Measurements from ENCODE around the gene SPATS2.

The SPATS2 gene

GRCh38 chr12:49482095-49483051 is 115.1 kb downstream of the SPATS2 start:
- H3K4me3 ChIP-seq (ENCODE audit: low read length in 2 of 2) = no peak overlapping the region
- no peaks in the 10 kb centered on the region for H3K4me1 ChIP-seq (ENCODE audit: control insufficient read depth in 2 of 2, insufficient read depth in 2 of 2, low read length in 2 of 2)
- no peaks in the 10 kb centered on the region for H3K27me3 ChIP-seq (ENCODE audit: control insufficient read depth in 2 of 2, insufficient read depth in 2 of 2, low read length in 2 of 2)
- H3K27ac ChIP-seq (ENCODE audit: low read depth in 2 of 2, low read length in 2 of 2) = no peak overlapping the region
- H3K9ac ChIP-seq (ENCODE audit: low read depth in 1 of 2, low read length in 2 of 2) = no peak overlapping the region
- no peaks in the 10 kb centered on the region for H3K9me3 ChIP-seq (ENCODE audit: control insufficient read depth in 2 of 2, low read length in 2 of 2)
- H3K36me3 ChIP-seq (ENCODE audit: control insufficient read depth in 2 of 2, insufficient read depth in 2 of 2, low read length in 2 of 2) = peaks cover 0 to 8% of the 10 kb centered on the region in 2 donors

- no peaks in the 10 kb centered on the region for H3K4me1 ChIP-seq (ENCODE audit: control insufficient read depth in 2 of 2, insufficient read depth in 2 of 2, low read length in 2 of 2)
- no peaks in the 10 kb centered on the region for H3K27me3 ChIP-seq (ENCODE audit: control insufficient read depth in 2 of 2, insufficient read depth in 2 of 2, low read length in 2 of 2)
- no peak overlapping the region for H3K27ac ChIP-seq (ENCODE audit: low read depth in 2 of 2, low read length in 2 of 2)
- H3K4me3 ChIP-seq (ENCODE audit: low read length in 2 of 2) = no peak overlapping the region
- peaks cover 0 to 8% of the 10 kb centered on the region in 2 donors for H3K36me3 ChIP-seq (ENCODE audit: control insufficient read depth in 2 of 2, insufficient read depth in 2 of 2, low read length in 2 of 2)
- no peak overlapping the region for H3K9ac ChIP-seq (ENCODE audit: low read depth in 1 of 2, low read length in 2 of 2)
- H3K9me3 ChIP-seq (ENCODE audit: control insufficient read depth in 2 of 2, low read length in 2 of 2) = no peaks in the 10 kb centered on the region
Measured at GRCh38 chr12:49483619-49484018, 116.4 kb downstream of the SPATS2 start.

GRCh38 chr12:49487605-49488004 is 120.3 kb downstream of the SPATS2 start:
- Histone ChIP-seq H3K4me3 (ENCODE audit: low read length in 2 of 2) (no peak overlapping the region), H3K27ac (ENCODE audit: low read depth in 2 of 2, low read length in 2 of 2) (no peak overlapping the region), H3K4me1 (ENCODE audit: control insufficient read depth in 2 of 2, insufficient read depth in 2 of 2, low read length in 2 of 2) (no peaks in the 10 kb centered on the region), H3K9me3 (ENCODE audit: control insufficient read depth in 2 of 2, low read length in 2 of 2) (no peaks in the 10 kb centered on the region), H3K27me3 (ENCODE audit: control insufficient read depth in 2 of 2, insufficient read depth in 2 of 2, low read length in 2 of 2) (no peaks in the 10 kb centered on the region), H3K36me3 (ENCODE audit: control insufficient read depth in 2 of 2, insufficient read depth in 2 of 2, low read length in 2 of 2) (peaks cover 0 to 11% of the 10 kb centered on the region in 2 donors), H3K9ac (ENCODE audit: low read depth in 1 of 2, low read length in 2 of 2) (no peak overlapping the region)

GRCh38 chr12:49489154-49489553 is 121.9 kb downstream of the SPATS2 start:
- H3K27ac ChIP-seq (ENCODE audit: low read depth in 2 of 2, low read length in 2 of 2) = no peak overlapping the region
- no peaks in the 10 kb centered on the region for H3K27me3 ChIP-seq (ENCODE audit: control insufficient read depth in 2 of 2, insufficient read depth in 2 of 2, low read length in 2 of 2)
- H3K36me3 ChIP-seq (ENCODE audit: control insufficient read depth in 2 of 2, insufficient read depth in 2 of 2, low read length in 2 of 2) = peaks cover 0 to 11% of the 10 kb centered on the region in 2 donors
- H3K4me3 ChIP-seq (ENCODE audit: low read length in 2 of 2) = no peak overlapping the region
- H3K9ac ChIP-seq (ENCODE audit: low read depth in 1 of 2, low read length in 2 of 2) = no peak overlapping the region
- H3K4me1 ChIP-seq (ENCODE audit: control insufficient read depth in 2 of 2, insufficient read depth in 2 of 2, low read length in 2 of 2) = no peaks in the 10 kb centered on the region
- H3K9me3 ChIP-seq (ENCODE audit: control insufficient read depth in 2 of 2, low read length in 2 of 2) = no peaks in the 10 kb centered on the region

GRCh38 chr12:49489720-49490119 is 122.5 kb downstream of the SPATS2 start:
- no peaks in the 10 kb centered on the region for H3K4me1 ChIP-seq (ENCODE audit: control insufficient read depth in 2 of 2, insufficient read depth in 2 of 2, low read length in 2 of 2)
- no peak overlapping the region for H3K27ac ChIP-seq (ENCODE audit: low read depth in 2 of 2, low read length in 2 of 2)
- no peaks in the 10 kb centered on the region for H3K27me3 ChIP-seq (ENCODE audit: control insufficient read depth in 2 of 2, insufficient read depth in 2 of 2, low read length in 2 of 2)
- H3K4me3 ChIP-seq (ENCODE audit: low read length in 2 of 2) = no peak overlapping the region
- peaks cover 0 to 11% of the 10 kb centered on the region in 2 donors for H3K36me3 ChIP-seq (ENCODE audit: control insufficient read depth in 2 of 2, insufficient read depth in 2 of 2, low read length in 2 of 2)
- no peak overlapping the region for H3K9ac ChIP-seq (ENCODE audit: low read depth in 1 of 2, low read length in 2 of 2)
- H3K9me3 ChIP-seq (ENCODE audit: control insufficient read depth in 2 of 2, low read length in 2 of 2) = no peaks in the 10 kb centered on the region

- H3K36me3 ChIP-seq (ENCODE audit: control insufficient read depth in 2 of 2, insufficient read depth in 2 of 2, low read length in 2 of 2) = peaks cover 2 to 5% of the 10 kb centered on the region in 2 donors
- no peaks in the 10 kb centered on the region for H3K27me3 ChIP-seq (ENCODE audit: control insufficient read depth in 2 of 2, insufficient read depth in 2 of 2, low read length in 2 of 2)
- no peak overlapping the region for H3K9ac ChIP-seq (ENCODE audit: low read depth in 1 of 2, low read length in 2 of 2)
- H3K4me1 ChIP-seq (ENCODE audit: control insufficient read depth in 2 of 2, insufficient read depth in 2 of 2, low read length in 2 of 2) = no peaks in the 10 kb centered on the region
- H3K4me3 ChIP-seq (ENCODE audit: low read length in 2 of 2) = no peak overlapping the region
- H3K27ac ChIP-seq (ENCODE audit: low read depth in 2 of 2, low read length in 2 of 2) = no peak overlapping the region
- H3K9me3 ChIP-seq (ENCODE audit: control insufficient read depth in 2 of 2, low read length in 2 of 2) = no peaks in the 10 kb centered on the region
Measured at GRCh38 chr12:49491823-49492222, 124.6 kb downstream of the SPATS2 start.

- no peaks in the 10 kb centered on the region for H3K9me3 ChIP-seq (ENCODE audit: control insufficient read depth in 2 of 2, low read length in 2 of 2)
- H3K9ac ChIP-seq (ENCODE audit: low read depth in 1 of 2, low read length in 2 of 2) = no peak overlapping the region
- H3K4me3 ChIP-seq (ENCODE audit: low read length in 2 of 2) = no peak overlapping the region
- no peak overlapping the region for H3K27ac ChIP-seq (ENCODE audit: low read depth in 2 of 2, low read length in 2 of 2)
- H3K36me3 ChIP-seq (ENCODE audit: control insufficient read depth in 2 of 2, insufficient read depth in 2 of 2, low read length in 2 of 2) = peaks cover 3 to 5% of the 10 kb centered on the region in 2 donors
- no peaks in the 10 kb centered on the region for H3K27me3 ChIP-seq (ENCODE audit: control insufficient read depth in 2 of 2, insufficient read depth in 2 of 2, low read length in 2 of 2)
- no peaks in the 10 kb centered on the region for H3K4me1 ChIP-seq (ENCODE audit: control insufficient read depth in 2 of 2, insufficient read depth in 2 of 2, low read length in 2 of 2)
Measured at GRCh38 chr12:49493900-49494299, 126.6 kb downstream of the SPATS2 start.

- H3K9me3 ChIP-seq (ENCODE audit: control insufficient read depth in 2 of 2, low read length in 2 of 2) = no peaks in the 10 kb centered on the region
- peaks cover 5% of the 10 kb centered on the region in 2 donors for H3K36me3 ChIP-seq (ENCODE audit: control insufficient read depth in 2 of 2, insufficient read depth in 2 of 2, low read length in 2 of 2)
- no peaks in the 10 kb centered on the region for H3K27me3 ChIP-seq (ENCODE audit: control insufficient read depth in 2 of 2, insufficient read depth in 2 of 2, low read length in 2 of 2)
- H3K9ac ChIP-seq (ENCODE audit: low read depth in 1 of 2, low read length in 2 of 2) = no peak overlapping the region
- H3K4me1 ChIP-seq (ENCODE audit: control insufficient read depth in 2 of 2, insufficient read depth in 2 of 2, low read length in 2 of 2) = no peaks in the 10 kb centered on the region
- H3K4me3 ChIP-seq (ENCODE audit: low read length in 2 of 2) = no peak overlapping the region
- H3K27ac ChIP-seq (ENCODE audit: low read depth in 2 of 2, low read length in 2 of 2) = no peak overlapping the region
Measured at GRCh38 chr12:49496417-49497360, 129.4 kb downstream of the SPATS2 start.

- H3K27ac ChIP-seq (ENCODE audit: low read depth in 2 of 2, low read length in 2 of 2) = no peak overlapping the region
- no peaks in the 10 kb centered on the region for H3K9me3 ChIP-seq (ENCODE audit: control insufficient read depth in 2 of 2, low read length in 2 of 2)
- no peak overlapping the region for H3K4me3 ChIP-seq (ENCODE audit: low read length in 2 of 2)
- H3K27me3 ChIP-seq (ENCODE audit: control insufficient read depth in 2 of 2, insufficient read depth in 2 of 2, low read length in 2 of 2) = no peaks in the 10 kb centered on the region
- H3K36me3 ChIP-seq (ENCODE audit: control insufficient read depth in 2 of 2, insufficient read depth in 2 of 2, low read length in 2 of 2) = peaks cover 5 to 12% of the 10 kb centered on the region in 2 donors
- H3K4me1 ChIP-seq (ENCODE audit: control insufficient read depth in 2 of 2, insufficient read depth in 2 of 2, low read length in 2 of 2) = peaks cover 0 to 2% of the 10 kb centered on the region in 2 donors
- no peak overlapping the region for H3K9ac ChIP-seq (ENCODE audit: low read depth in 1 of 2, low read length in 2 of 2)
Measured at GRCh38 chr12:49501895-49502294, 134.6 kb downstream of the SPATS2 start.

- no peaks in the 10 kb centered on the region for H3K9me3 ChIP-seq (ENCODE audit: control insufficient read depth in 2 of 2, low read length in 2 of 2)
- H3K36me3 ChIP-seq (ENCODE audit: control insufficient read depth in 2 of 2, insufficient read depth in 2 of 2, low read length in 2 of 2) = peaks cover 5 to 10% of the 10 kb centered on the region in 2 donors
- H3K27ac ChIP-seq (ENCODE audit: low read depth in 2 of 2, low read length in 2 of 2) = no peak overlapping the region
- H3K27me3 ChIP-seq (ENCODE audit: control insufficient read depth in 2 of 2, insufficient read depth in 2 of 2, low read length in 2 of 2) = no peaks in the 10 kb centered on the region
- H3K9ac ChIP-seq (ENCODE audit: low read depth in 1 of 2, low read length in 2 of 2) = no peak overlapping the region
- H3K4me1 ChIP-seq (ENCODE audit: control insufficient read depth in 2 of 2, insufficient read depth in 2 of 2, low read length in 2 of 2) = peaks cover 0 to 2% of the 10 kb centered on the region in 2 donors
- H3K4me3 ChIP-seq (ENCODE audit: low read length in 2 of 2) = no peak overlapping the region
Measured at GRCh38 chr12:49502590-49502989, 135.3 kb downstream of the SPATS2 start.

Measured in mucosa of rectum (tissue), 2 donors.